Occipital lobe (tissue), 2 donors: ENCODE results near the gene CTIF. TPM values are rescaled to one million over a fixed set of nuclear protein-coding genes. Genes with fewer than 3 reads are reported as not detected.
A peak's percentile ranks its signal among the peaks of the same experiment; 100 is the strongest.

Source experiments
- DNase-seq: peaks from one replicate; lab custom pipeline; 2025; lab: John Stamatoyannopoulos, UW
- total RNA-seq: library from RNA; depleted of rRNA; stranded (reverse); fragments of >200 nt; gene quantifications from one replicate; pipeline ENCODE4 v1.2.3, GENCODE V29; 2014

CTIF gene
- total RNA-seq, 1 donor from 2014 or later: 55.1 TPM

GRCh38 chr18:48728204-48728833 lies 189.5 kb downstream of the CTIF start:
- no peak for DNase-seq

- DNase-seq: no peak
These were observed 190.6 kb downstream of the CTIF start for GRCh38 chr18:48729404-48729803.

- DNase-seq: no peak
These were observed 191.2 kb downstream of the CTIF start for GRCh38 chr18:48730010-48730409.

GRCh38 chr18:48732767-48733424 lies 194.1 kb downstream of the CTIF start:
- DNase-seq: no peak

GRCh38 chr18:48733643-48734253 lies 194.9 kb downstream of the CTIF start:
- no peak for DNase-seq

GRCh38 chr18:48734460-48734859 lies 195.6 kb downstream of the CTIF start:
- DNase-seq: no peak

GRCh38 chr18:48735080-48735676 lies 196.3 kb downstream of the CTIF start:
- peak; percentile 54 for DNase-seq

- DNase-seq: no peak
These were observed 196.9 kb downstream of the CTIF start for GRCh38 chr18:48735681-48736255.

GRCh38 chr18:48736321-48737260 lies 197.8 kb downstream of the CTIF start:
- DNase-seq: no peak

- no peak for DNase-seq
These were observed 200.6 kb downstream of the CTIF start for GRCh38 chr18:48739266-48740067.

GRCh38 chr18:48740068-48740440 lies 201.2 kb downstream of the CTIF start:
- no peak for DNase-seq

- no peak for DNase-seq
These were observed 202.1 kb downstream of the CTIF start for GRCh38 chr18:48740851-48741485.

GRCh38 chr18:48741866-48742265 lies 203.0 kb downstream of the CTIF start:
- no peak for DNase-seq

GRCh38 chr18:48742304-48742703 lies 203.5 kb downstream of the CTIF start:
- DNase-seq: no peak

- no peak for DNase-seq
These were observed 204.1 kb downstream of the CTIF start for GRCh38 chr18:48742706-48743475.

GRCh38 chr18:48743886-48744285 lies 205.1 kb downstream of the CTIF start:
- no peak for DNase-seq

- no peak for DNase-seq
These were observed 206.5 kb downstream of the CTIF start for GRCh38 chr18:48745293-48745692.

- no peak for DNase-seq
These were observed 210.9 kb downstream of the CTIF start for GRCh38 chr18:48749768-48750167.
